Stimulated activated CD4-positive, alpha-beta T cell treated with anti-CD3 and anti-CD28 coated beads, TNF-alpha, amount 100 ng/mL, for 1 hour (primary cell): Measurements from ENCODE around the gene EPHB2.

Experiments
- DNase-seq, 3 donors: peaks; one replicate each; pipeline ENCODE4 v3.0.0-alpha.2; 2020; ENCODE audit warnings: low read depth in 3 of 3, low spot score in 1 of 3

EPHB2 gene

GRCh38 chr1:22852144-22852655 lies 141.6 kb downstream of the EPHB2 start:
- DNase-seq, result no peak

GRCh38 chr1:22853651-22854185 lies 143.1 kb downstream of the EPHB2 start:
- DNase-seq, result no peak

GRCh38 chr1:22854688-22855565 lies 144.3 kb downstream of the EPHB2 start:
- no peak for DNase-seq

GRCh38 chr1:22855668-22856606 lies 145.3 kb downstream of the EPHB2 start:
- DNase-seq, result no peak

GRCh38 chr1:22857661-22858060 lies 147.0 kb downstream of the EPHB2 start:
- no peak for DNase-seq

GRCh38 chr1:22860414-22860800 lies 149.8 kb downstream of the EPHB2 start:
- no peak for DNase-seq

GRCh38 chr1:22860883-22861385 lies 150.3 kb downstream of the EPHB2 start:
- no peak for DNase-seq

- no peak for DNase-seq
Observed at GRCh38 chr1:22861764-22862440, 151.3 kb downstream of the EPHB2 start.

- no peak for DNase-seq
Observed at GRCh38 chr1:22862752-22863151, 152.1 kb downstream of the EPHB2 start.

- no peak for DNase-seq
Observed at GRCh38 chr1:22863766-22864165, 153.1 kb downstream of the EPHB2 start.

GRCh38 chr1:22864886-22865285 lies 154.2 kb downstream of the EPHB2 start:
- no peak for DNase-seq

GRCh38 chr1:22865736-22866135 lies 155.1 kb downstream of the EPHB2 start:
- no peak for DNase-seq

- no peak for DNase-seq
Observed at GRCh38 chr1:22866868-22867267, 156.2 kb downstream of the EPHB2 start.

GRCh38 chr1:22868331-22868730 lies 157.7 kb downstream of the EPHB2 start:
- DNase-seq, result no peak

GRCh38 chr1:22869325-22869724 lies 158.7 kb downstream of the EPHB2 start:
- DNase-seq, result no peak

- no peak for DNase-seq
Observed at GRCh38 chr1:22870201-22870871, 159.7 kb downstream of the EPHB2 start.

GRCh38 chr1:22872981-22873664 lies 162.5 kb downstream of the EPHB2 start:
- DNase-seq, result no peak

GRCh38 chr1:22874785-22875184 lies 164.1 kb downstream of the EPHB2 start:
- no peak for DNase-seq

GRCh38 chr1:22875241-22875640 lies 164.6 kb downstream of the EPHB2 start:
- no peak for DNase-seq

GRCh38 chr1:22875841-22876240 lies 165.2 kb downstream of the EPHB2 start:
- no peak for DNase-seq
